Measurements from ENCODE around the gene CACNA1B.

The CACNA1B gene

GRCh38 chr9:137969685-137970084 is 92.1 kb downstream of the CACNA1B start:
- no peak for FAIRE-seq

GRCh38 chr9:137970098-137970497 is 92.5 kb downstream of the CACNA1B start:
- FAIRE-seq: no peak

DNA sequence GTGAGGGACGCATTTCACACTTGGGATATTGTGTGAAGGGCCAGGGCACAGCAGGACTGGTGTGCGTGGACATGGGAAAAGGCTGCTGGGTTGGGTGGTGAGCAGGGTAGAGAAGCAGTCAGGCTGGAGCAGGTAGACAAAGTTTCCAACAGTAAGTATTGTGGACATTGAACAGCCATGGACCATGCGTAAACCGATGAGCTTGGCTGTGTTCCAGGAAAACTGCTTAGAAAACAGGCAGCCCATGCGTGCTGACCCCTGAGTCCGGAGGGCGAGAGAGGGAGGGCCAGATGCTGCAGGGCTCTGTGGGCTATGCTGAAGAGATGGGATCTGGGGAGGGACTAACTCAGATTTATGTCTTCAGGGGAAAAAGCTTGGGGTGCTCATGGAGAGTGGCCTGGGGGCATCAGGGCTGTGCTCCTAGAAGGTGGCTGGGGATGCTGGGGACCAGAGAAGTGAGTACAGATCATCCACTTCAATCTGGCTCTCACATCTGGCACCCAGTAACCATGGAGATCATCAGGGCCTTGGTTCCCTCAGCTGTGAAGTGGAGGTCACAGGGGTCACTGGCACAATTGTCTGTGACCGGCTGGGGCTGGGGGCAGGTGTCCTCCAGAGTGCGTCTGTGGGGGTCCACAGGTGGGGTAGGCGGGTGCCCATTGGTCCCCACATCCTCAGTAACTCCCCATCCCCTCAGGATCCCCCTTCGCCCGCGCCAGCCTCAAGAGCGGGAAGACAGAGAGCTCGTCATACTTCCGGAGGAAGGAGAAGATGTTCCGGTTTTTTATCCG is 93.3 kb downstream of the CACNA1B start:
- FAIRE-seq: no peak

GRCh38 chr9:137971477-137972138 is 94.0 kb downstream of the CACNA1B start:
- no peak for FAIRE-seq

DNA sequence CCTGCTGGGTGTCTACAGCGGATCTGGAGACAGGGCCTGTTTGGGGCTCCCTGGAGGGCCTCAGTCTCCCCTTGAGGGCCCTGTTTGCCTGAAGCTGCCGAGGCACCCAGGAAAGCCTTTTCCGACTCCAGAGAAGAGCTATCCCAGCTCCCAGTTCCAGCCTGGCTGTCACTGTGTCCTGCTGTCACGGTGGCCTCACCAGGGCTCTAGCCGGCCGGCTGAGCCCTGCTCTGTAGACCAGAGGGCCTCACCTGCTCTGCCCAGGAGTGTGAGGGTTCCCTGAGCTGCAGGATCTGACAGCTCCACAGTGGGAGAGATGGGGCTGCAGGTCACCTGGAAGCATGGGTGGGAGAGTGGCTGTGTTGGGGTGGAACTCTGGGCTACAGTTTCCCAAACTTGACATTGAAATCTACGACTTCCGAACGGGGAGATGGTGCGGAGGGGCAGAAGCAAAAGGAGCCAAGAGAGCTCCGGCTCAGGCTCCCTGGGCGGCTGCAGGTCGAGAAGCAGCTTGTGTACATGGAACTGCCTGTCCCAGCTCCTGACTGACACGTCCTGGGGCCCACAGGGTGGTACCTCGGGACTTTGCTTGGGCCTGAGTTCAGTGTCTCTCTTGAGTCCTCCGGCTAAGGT is 94.9 kb downstream of the CACNA1B start:
- FAIRE-seq: no peak

GRCh38 chr9:137972988-137973470 is 95.4 kb downstream of the CACNA1B start:
- FAIRE-seq: no peak

GRCh38 chr9:137973829-137974416 is 96.3 kb downstream of the CACNA1B start:
- FAIRE-seq: no peak

DNA sequence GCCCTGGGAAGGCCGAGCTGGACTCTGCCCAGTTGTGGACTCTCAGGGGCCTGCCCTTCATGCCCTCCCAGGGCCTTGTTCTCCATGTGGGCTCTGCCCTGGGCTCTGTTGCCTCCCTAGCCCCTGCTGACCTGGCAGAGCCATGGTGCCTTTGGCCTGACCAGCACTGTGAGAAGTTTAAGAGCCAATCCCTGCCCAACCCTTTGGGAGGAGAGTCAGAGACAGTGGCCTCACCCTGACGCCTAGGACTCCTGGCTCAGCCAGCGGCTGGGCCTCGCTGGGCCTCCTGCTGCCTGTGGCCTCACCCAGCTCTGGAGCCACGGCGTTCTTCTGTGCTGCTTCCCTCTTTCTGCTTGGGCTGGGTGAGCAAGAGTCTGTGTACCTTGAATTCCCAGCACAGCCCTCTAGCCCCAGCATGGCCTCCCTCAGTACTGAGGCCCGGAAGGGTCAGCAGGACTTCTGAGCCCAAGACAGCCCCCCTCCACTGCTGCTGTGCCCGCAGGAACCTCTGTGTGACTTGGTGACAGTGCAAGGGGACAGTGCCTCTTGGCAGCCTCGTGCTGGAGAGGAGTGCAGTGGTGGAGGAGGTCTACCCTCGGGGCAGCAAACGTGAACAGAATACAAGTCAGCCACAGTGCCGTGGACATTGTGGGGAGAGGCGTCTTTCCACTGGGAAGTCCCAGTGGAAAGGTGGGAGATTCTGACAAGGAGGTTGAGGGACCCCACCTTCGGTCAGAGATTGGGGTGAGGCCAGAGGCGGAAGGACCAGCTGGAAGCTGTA is 97.4 kb downstream of the CACNA1B start:
- no peak for FAIRE-seq

- no peak for FAIRE-seq
These were observed 97.9 kb downstream of the CACNA1B start for GRCh38 chr9:137975527-137975913.

DNA sequence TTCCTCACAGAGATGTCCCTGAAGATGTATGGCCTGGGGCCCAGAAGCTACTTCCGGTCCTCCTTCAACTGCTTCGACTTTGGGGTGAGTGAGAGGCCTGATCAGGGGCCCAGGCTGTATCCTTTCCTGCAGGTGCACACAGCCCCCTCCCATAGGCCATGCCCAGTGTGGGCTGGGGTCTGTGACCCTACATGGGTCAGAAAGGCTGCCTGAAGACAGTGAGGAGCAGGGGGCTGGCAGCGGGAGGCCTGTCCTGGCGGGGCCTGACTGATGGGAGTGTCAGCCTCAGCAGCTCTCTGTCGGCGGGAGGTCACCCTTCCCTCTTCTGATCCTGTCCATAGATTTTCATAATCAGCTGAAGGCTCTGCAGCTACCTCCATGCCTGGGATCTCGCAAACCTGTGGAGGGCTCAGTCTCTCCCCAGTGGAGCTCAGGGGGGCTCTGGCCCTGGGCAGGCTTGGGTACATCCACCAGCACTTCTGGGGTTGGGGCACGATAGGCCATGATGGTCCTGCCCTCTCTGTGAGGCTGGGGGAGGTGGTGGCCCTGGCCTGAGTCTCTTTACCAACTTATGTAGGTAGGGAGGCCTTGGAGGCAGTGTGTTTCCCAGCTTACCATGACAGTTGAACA is 98.5 kb downstream of the CACNA1B start:
- FAIRE-seq: no peak

- no peak for FAIRE-seq
These were observed 100.1 kb downstream of the CACNA1B start for GRCh38 chr9:137977571-137978261.

DNA sequence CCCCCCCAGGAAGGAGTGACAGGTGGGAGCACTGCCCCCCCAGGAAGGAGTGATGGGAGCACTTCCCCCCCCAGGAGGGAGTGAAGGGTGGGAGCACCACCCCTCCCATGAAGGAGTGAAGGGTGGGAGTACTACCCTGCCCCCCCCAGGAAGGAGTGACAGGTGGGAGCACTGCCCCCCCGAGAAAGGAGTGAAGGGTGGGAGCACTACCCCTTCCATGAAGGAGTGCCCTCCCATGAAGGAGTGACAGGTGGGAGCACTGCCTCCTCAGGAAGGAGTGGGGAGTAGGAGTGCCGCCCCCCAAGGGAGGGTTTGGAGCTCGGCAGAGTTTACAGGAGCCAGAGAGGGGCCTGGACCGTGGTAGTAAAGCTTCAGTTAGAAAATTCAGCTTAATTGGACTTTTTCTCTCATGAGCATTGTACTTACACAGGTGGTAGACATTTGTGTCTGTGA is 100.7 kb downstream of the CACNA1B start:
- no peak for FAIRE-seq

- FAIRE-seq: no peak
These were observed 104.6 kb downstream of the CACNA1B start for GRCh38 chr9:137982200-137982599.

- no peak for FAIRE-seq
These were observed 106.4 kb downstream of the CACNA1B start for GRCh38 chr9:137984005-137984404.

GRCh38 chr9:137984520-137985257 is 107.1 kb downstream of the CACNA1B start:
- FAIRE-seq: no peak

- no peak for FAIRE-seq
These were observed 108.1 kb downstream of the CACNA1B start for GRCh38 chr9:137985637-137986071.

DNA sequence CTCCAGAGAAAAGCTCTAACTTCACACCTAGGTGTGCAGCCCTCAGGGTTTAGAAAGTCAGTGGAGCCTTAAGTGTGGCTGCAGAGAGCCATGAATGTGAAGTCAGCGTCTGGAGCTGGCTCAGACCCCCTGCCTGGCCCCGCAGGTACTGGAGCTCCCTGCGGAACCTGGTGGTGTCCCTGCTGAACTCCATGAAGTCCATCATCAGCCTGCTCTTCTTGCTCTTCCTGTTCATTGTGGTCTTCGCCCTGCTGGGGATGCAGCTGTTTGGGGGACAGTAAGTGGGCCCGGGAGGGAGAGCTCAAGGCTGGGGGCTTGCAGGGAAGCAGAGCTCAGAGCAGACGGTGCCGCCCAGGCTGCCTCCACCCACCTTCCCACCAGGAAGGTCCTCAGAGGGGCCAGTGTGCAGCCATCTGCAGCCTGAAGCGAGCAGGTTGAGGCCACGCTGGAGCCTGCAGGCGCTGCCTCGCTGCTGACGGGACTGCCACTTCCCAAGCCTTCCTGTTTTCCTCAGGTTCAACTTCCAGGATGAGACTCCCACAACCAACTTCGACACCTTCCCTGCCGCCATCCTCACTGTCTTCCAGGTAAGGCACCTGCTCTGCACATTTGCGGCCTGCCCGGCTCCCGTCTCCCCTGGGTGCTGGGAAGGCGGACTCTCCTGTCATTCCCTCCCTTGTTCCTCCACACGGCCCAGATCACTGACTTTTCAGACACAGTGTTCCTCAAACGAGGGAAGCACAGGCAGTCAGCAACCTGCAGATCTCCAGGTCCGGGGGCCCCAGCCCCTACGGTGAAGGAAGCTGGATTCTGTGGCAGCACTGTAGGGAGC is 108.9 kb downstream of the CACNA1B start:
- no peak for FAIRE-seq

- FAIRE-seq: no peak
These were observed 109.9 kb downstream of the CACNA1B start for GRCh38 chr9:137987244-137988030.

GRCh38 chr9:137988051-137988450 is 110.5 kb downstream of the CACNA1B start:
- no peak for FAIRE-seq

Data from endometrium (tissue), 2 donors.